ENCODE data around the gene LYRM7. TPM values are rescaled to one million over a fixed set of nuclear protein-coding genes. Genes with fewer than 3 reads are reported as not detected.

The LYRM7 gene
- total RNA-seq, result 10.8 and 14.4 TPM in 2 replicates

DNA sequence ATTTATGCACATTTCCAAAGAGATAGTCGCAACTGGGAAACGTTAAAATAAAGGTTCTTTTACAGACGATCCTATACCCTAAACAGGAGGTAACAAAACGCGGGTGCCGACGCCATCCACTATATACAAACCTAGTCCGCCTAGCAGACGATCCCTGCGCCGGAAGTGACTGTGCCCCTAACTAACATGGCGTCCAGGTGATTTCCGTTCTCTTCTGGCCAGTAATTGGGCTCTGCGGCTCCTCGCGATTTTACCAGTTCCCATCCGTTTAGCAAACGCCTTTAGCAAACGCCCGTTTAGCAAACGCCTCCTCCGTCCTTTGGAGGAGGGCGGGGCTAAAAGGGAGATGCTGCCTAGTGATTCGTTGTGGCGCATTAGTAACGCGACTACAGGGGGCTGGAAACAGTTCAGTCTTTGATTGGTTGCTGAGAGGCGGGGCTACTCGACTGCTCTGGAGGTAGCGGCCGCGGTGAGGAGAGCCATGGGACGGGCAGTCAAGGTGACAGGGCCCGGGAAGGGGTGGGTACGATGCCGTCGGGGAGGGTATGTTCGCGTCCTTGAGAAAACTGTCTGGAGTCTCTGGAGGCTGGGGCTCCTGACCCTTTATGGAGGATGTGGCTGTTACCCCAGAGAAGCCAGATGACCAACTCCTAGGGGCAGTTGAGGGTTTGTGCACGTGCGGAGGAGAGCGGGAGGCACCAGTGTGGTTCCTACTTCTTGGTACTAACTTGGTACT, at the start of gene LYRM7:
Gene LYRM7 (plus strand): TSS at position 405 of the 736 bp plus-strand sequence. CDS start 77 bp downstream, at position 482.

DNA sequence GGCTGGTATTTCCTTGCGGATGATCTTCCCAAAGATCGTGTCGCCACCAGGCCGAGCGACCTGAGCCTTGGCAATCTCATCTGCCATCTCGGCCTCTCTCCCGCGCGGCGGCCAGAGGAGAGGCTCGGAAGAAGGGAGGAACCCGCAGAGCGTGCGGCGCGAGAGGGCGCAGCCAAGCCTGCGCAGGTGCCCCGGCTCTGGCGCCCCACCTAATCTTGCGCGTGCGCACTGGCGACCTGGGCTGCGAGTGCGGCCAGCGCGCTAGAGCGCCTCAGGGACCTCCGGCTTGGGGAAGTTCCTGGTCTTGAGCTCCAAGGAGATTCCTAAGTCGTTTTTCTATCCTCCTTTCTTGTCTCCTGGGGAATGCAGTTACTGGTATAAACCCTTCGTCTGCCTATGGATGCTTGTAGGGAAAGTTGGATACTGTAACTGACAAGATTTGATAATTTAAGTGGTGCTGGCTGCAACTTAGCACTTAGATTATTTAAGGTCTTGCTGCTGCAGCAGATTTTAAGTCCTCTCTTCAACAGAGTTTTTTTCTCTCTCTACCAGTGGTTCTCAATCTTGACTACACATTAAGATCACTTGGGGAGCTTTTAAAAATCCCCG, 5.5 kb upstream of the LYRM7 start, which contains the start of gene HINT1:
Gene HINT1 (minus strand): TSS at position 138 of the 609 bp plus-strand sequence. CDS start 51 bp downstream, at position 87.

Other genes starting within 250 kb of the LYRM7 start
- 300 and 314 TPM in 2 replicates for gene HINT1, start 5.7 kb upstream of the LYRM7 start, total RNA-seq
- gene CDC42SE2, start 93.1 kb downstream of the LYRM7 start, total RNA-seq, result 12.7 and 17.2 TPM in 2 replicates

Measured in myometrial cell (primary cell).